Measurements from ENCODE around the gene PDCL2. TPM values are rescaled to one million over a fixed set of nuclear protein-coding genes. Genes with fewer than 3 reads are reported as not detected.

The PDCL2 gene
- polyA plus RNA-seq, 3 donors = not detected

DNA sequence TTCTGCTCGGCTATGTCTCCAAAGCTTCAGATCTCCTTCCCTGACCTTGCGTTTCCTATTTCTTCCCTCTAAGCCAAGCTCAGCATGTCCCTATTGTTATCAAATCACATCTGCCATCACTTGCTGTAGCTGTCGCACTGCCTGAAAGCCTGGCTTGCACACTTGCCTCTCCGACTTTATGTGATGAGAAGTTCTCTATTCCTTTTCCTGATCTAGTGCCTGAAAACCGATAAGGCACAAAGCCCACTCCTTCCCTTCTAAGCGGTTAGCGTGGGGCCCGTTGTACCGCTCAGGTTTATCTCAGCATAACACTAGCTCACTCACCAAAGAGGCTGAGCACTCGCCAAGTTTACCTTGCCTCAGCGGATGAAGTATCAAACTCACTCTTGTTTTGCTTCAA lies 43.2 kb upstream of the PDCL2 start:
- peaks cover 54 to 75% (median 55%) of the 10 kb centered on the region in 3 donors for H3K27me3 Mint-ChIP-seq (ENCODE audit: low read depth in 3 of 3)
- TF ChIP-seq, protein P1, sequence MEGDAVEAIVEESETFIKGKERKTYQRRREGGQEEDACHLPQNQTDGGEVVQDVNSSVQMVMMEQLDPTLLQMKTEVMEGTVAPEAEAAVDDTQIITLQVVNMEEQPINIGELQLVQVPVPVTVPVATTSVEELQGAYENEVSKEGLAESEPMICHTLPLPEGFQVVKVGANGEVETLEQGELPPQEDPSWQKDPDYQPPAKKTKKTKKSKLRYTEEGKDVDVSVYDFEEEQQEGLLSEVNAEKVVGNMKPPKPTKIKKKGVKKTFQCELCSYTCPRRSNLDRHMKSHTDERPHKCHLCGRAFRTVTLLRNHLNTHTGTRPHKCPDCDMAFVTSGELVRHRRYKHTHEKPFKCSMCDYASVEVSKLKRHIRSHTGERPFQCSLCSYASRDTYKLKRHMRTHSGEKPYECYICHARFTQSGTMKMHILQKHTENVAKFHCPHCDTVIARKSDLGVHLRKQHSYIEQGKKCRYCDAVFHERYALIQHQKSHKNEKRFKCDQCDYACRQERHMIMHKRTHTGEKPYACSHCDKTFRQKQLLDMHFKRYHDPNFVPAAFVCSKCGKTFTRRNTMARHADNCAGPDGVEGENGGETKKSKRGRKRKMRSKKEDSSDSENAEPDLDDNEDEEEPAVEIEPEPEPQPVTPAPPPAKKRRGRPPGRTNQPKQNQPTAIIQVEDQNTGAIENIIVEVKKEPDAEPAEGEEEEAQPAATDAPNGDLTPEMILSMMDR (IDR thresholded peaks at IDR 0.05) = no peak
- no peak for DNase-seq
- Histone ChIP-seq H3K4me3 (replicated peaks in 1 of 3; ENCODE audit: low read depth in 2 of 3, low read length in 3 of 3) (no peak overlapping the region), H3K79me2 (ENCODE audit: insufficient read depth, low read length) (no peaks in the 10 kb centered on the region), H3K9me3 (replicated peaks in 1 of 2; ENCODE audit: control insufficient read depth in 1 of 2, insufficient read depth in 1 of 2, low read length in 2 of 2) (peaks cover 0 to 22% of the 10 kb centered on the region in 2 donors), H3K4me2 (replicated peaks; ENCODE audit: extremely low read depth, low read length, poor library complexity, severe bottlenecking) (no peak overlapping the region), H3K9ac (ENCODE audit: insufficient read depth, low read length, poor library complexity, severe bottlenecking) (no peak overlapping the region), H4K20me1 (ENCODE audit: insufficient read depth, low read length) (no peaks in the 10 kb centered on the region), H3K36me3 (replicated peaks in 1 of 2; ENCODE audit: control insufficient read depth in 1 of 2, insufficient read depth in 2 of 2, low read length in 2 of 2) (no peaks in the 10 kb centered on the region), H3K27ac (ENCODE audit: low read depth in 1 of 2, low read length in 2 of 2) (no peak overlapping the region), H3K4me1 (ENCODE audit: control insufficient read depth in 1 of 2, insufficient read depth in 2 of 2, low read length in 2 of 2) (peaks cover 0 to 5% of the 10 kb centered on the region in 2 donors), H2AFZ (ENCODE audit: insufficient read depth, low read depth, low read length, poor library complexity, severe bottlenecking) (no peak overlapping the region), H3K27me3 (ENCODE audit: control insufficient read depth in 2 of 2, insufficient read depth in 2 of 2, low read length in 2 of 2) (peaks cover 45 to 53% of the 10 kb centered on the region in 2 donors)
- H3K4me1 Mint-ChIP-seq = peaks cover 6% of the 10 kb centered on the region
- H3K9me3 Mint-ChIP-seq = peaks cover 0 to 11% (median 4%) of the 10 kb centered on the region in 7 donors
- peaks cover 0 to 4% of the 10 kb centered on the region in 2 donors for H3K36me3 Mint-ChIP-seq
- WGBS (ENCODE audit: insufficient coverage) = 0% methylated on average over 10 of the region's 11 CpGs
- H3K27ac Mint-ChIP-seq = no peak overlapping the region
- H3K4me3 Mint-ChIP-seq = peak overlapping the region in 1 of 2 donors; percentile 89
- intact Hi-C loops (cut with micrococcal nuclease) = no loop called here

DNA sequence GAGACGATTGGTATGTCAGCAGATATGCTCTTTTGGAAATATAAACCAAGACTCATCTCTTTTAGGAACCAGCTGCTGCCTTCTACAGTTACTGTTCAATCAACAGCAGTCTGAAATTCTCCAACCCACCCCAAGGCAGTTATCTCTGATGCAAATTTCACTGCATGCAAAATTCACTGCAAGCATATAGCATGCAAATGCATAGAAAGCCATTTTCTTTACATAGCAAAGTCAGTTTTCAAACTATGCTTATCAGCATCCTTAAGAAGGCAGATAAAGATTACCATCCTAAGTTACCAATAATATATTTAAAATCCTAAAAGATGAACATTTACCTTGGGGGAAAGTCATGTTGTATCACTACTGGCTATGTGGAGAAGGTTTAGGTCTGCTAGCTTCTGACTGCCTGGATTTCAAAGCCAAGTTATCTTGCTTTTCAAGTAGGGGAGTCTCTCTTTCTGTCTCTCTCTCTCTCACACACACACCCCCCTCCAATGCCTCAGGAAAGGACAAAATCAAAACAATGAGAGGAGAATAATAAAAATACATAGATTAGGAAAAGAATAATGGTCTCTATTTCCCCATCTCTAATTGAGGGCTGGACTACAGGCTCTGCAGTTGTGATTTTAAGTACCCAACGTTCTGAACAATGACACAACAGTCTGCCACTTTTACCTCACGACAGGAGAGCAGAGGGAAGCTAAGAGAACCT lies 42.5 kb upstream of the PDCL2 start:
- peaks cover 0 to 5% of the 10 kb centered on the region in 2 donors for H3K4me1 ChIP-seq (ENCODE audit: control insufficient read depth in 1 of 2, insufficient read depth in 2 of 2, low read length in 2 of 2)
- H3K9me3 Mint-ChIP-seq = peaks cover 2 to 11% (median 4%) of the 10 kb centered on the region in 7 donors
- no peaks in the 10 kb centered on the region for H4K20me1 ChIP-seq (ENCODE audit: insufficient read depth, low read length)
- WGBS (ENCODE audit: insufficient coverage) = no CpG with 5 or more reads among the region's 3 CpGs
- peaks cover 0 to 4% of the 10 kb centered on the region in 2 donors for H3K36me3 Mint-ChIP-seq
- intact Hi-C loops (cut with micrococcal nuclease) = no loop called here
- H3K27ac ChIP-seq (ENCODE audit: low read depth in 1 of 2, low read length in 2 of 2) = no peak overlapping the region
- H3K27ac Mint-ChIP-seq = no peak overlapping the region
- no peaks in the 10 kb centered on the region for H3K36me3 ChIP-seq (replicated peaks in 1 of 2; ENCODE audit: control insufficient read depth in 1 of 2, insufficient read depth in 2 of 2, low read length in 2 of 2)
- peak overlapping the region in 1 of 2 donors; percentile 52 for H3K4me3 Mint-ChIP-seq
- no peak for DNase-seq
- TF ChIP-seq, protein P1 (IDR thresholded peaks at IDR 0.05) = no peak
- no peak overlapping the region for H3K9ac ChIP-seq (ENCODE audit: insufficient read depth, low read length, poor library complexity, severe bottlenecking)
- no peak overlapping the region for H2AFZ ChIP-seq (ENCODE audit: insufficient read depth, low read depth, low read length, poor library complexity, severe bottlenecking)
- H3K9me3 ChIP-seq (replicated peaks in 1 of 2; ENCODE audit: control insufficient read depth in 1 of 2, insufficient read depth in 1 of 2, low read length in 2 of 2) = peaks cover 0 to 22% of the 10 kb centered on the region in 2 donors
- H3K4me1 Mint-ChIP-seq = peaks cover 6% of the 10 kb centered on the region
- H3K79me2 ChIP-seq (ENCODE audit: insufficient read depth, low read length) = no peaks in the 10 kb centered on the region
- H3K4me2 ChIP-seq (replicated peaks; ENCODE audit: extremely low read depth, low read length, poor library complexity, severe bottlenecking) = no peak overlapping the region
- no peak overlapping the region for H3K4me3 ChIP-seq (replicated peaks in 1 of 3; ENCODE audit: low read depth in 2 of 3, low read length in 3 of 3)
- peaks cover 45 to 53% of the 10 kb centered on the region in 2 donors for H3K27me3 ChIP-seq (ENCODE audit: control insufficient read depth in 2 of 2, insufficient read depth in 2 of 2, low read length in 2 of 2)
- H3K27me3 Mint-ChIP-seq (ENCODE audit: low read depth in 3 of 3) = peaks cover 52 to 70% (median 55%) of the 10 kb centered on the region in 3 donors

Measured in CD14-positive monocyte (primary cell).